Testis (tissue), 2 donors: ENCODE data around the gene GLYATL3.

Experiments
- POLR2A ChIP-seq: fragments of 450-650 bp; IDR thresholded peaks from one replicate; pipeline ENCODE4 v1.6.1; 2017; ENCODE audit warnings: antibody characterized with exemption, mild to moderate bottlenecking, moderate library complexity
- TF ChIP-seq, protein P1 (sequence below), 3 experiments: fragments of 450-650 bp in 2 of 3; fragments of 200-600 bp in 1 of 3; sonication (generic) in 1 of 3; IDR thresholded peaks; one replicate each; pipeline ENCODE4 v1.5.1; 2016 to 2019; ENCODE audit warnings: antibody characterized with exemption in 3 of 3, mild to moderate bottlenecking in 2 of 3, moderate library complexity in 1 of 3

DNA sequence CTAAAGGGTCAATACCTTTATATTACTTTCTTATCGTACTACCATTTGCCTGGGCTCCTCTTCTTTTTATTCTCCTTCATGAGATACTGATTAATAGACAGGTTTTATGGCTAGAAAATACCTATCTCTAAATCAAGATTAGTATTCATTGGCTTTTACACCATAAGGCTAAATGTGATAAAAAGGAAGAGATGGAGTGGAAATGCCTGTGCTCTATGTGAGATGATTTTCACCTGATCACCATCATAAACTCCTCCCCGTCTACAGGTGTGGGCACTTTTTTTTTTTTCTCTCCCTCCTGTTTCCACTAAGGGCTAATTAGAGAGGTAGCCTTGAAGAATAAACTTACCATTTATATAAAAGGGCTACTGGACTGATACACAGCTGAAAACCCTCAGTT lies at the start of gene GLYATL3:
- no peak for TF ChIP-seq POLR2A
- TF ChIP-seq, protein P1, sequence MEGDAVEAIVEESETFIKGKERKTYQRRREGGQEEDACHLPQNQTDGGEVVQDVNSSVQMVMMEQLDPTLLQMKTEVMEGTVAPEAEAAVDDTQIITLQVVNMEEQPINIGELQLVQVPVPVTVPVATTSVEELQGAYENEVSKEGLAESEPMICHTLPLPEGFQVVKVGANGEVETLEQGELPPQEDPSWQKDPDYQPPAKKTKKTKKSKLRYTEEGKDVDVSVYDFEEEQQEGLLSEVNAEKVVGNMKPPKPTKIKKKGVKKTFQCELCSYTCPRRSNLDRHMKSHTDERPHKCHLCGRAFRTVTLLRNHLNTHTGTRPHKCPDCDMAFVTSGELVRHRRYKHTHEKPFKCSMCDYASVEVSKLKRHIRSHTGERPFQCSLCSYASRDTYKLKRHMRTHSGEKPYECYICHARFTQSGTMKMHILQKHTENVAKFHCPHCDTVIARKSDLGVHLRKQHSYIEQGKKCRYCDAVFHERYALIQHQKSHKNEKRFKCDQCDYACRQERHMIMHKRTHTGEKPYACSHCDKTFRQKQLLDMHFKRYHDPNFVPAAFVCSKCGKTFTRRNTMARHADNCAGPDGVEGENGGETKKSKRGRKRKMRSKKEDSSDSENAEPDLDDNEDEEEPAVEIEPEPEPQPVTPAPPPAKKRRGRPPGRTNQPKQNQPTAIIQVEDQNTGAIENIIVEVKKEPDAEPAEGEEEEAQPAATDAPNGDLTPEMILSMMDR (IDR thresholded peaks at IDR 0.05) = no peak
